Suprapubic skin (tissue), 3 donors: ENCODE results near the gene DYNC2H1.

Experiments
- POLR2A ChIP-seq, 2 donors: fragments of 450-650 bp; IDR thresholded peaks; one replicate each; pipeline ENCODE4 v1.6.1; 2017; ENCODE audit warnings: antibody characterized with exemption in 2 of 2, mild to moderate bottlenecking in 2 of 2, moderate library complexity in 2 of 2
- TF ChIP-seq, protein P1 (sequence below), 2 donors: fragments of 200-600 bp in 1 of 2; fragments of 450-650 bp in 1 of 2; sonication (generic) in 1 of 2; IDR thresholded peaks; one replicate each; pipeline ENCODE4 v1.5.1; 2016 to 2019; ENCODE audit warnings: antibody characterized with exemption in 2 of 2, mild to moderate bottlenecking in 1 of 2, moderate library complexity in 1 of 2

DNA sequence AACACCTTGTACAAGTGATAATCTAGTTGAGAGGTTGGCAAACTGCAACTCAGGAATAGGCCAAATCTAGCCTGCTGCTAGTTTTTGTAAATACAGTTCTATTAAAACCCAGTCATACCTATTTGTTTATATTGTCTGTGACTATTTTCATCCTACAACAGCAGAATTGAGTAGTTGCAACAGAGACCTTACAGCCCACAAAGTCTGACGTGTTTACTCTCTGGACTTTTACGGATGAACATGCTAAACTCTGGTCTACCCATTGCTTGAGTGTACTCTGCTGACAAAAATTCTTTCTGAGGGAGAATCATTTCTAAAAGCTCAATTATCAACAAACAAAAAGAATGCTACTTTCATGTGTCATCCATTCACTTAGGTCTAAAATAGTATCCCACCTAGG lies 287.0 kb downstream of the DYNC2H1 start:
- TF ChIP-seq, protein P1, sequence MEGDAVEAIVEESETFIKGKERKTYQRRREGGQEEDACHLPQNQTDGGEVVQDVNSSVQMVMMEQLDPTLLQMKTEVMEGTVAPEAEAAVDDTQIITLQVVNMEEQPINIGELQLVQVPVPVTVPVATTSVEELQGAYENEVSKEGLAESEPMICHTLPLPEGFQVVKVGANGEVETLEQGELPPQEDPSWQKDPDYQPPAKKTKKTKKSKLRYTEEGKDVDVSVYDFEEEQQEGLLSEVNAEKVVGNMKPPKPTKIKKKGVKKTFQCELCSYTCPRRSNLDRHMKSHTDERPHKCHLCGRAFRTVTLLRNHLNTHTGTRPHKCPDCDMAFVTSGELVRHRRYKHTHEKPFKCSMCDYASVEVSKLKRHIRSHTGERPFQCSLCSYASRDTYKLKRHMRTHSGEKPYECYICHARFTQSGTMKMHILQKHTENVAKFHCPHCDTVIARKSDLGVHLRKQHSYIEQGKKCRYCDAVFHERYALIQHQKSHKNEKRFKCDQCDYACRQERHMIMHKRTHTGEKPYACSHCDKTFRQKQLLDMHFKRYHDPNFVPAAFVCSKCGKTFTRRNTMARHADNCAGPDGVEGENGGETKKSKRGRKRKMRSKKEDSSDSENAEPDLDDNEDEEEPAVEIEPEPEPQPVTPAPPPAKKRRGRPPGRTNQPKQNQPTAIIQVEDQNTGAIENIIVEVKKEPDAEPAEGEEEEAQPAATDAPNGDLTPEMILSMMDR (IDR thresholded peaks at IDR 0.05): no peak
- TF ChIP-seq POLR2A (IDR thresholded peaks at IDR 0.05): no peak
